ENCODE results near the gene SLC6A15.

SLC6A15 gene

DNA sequence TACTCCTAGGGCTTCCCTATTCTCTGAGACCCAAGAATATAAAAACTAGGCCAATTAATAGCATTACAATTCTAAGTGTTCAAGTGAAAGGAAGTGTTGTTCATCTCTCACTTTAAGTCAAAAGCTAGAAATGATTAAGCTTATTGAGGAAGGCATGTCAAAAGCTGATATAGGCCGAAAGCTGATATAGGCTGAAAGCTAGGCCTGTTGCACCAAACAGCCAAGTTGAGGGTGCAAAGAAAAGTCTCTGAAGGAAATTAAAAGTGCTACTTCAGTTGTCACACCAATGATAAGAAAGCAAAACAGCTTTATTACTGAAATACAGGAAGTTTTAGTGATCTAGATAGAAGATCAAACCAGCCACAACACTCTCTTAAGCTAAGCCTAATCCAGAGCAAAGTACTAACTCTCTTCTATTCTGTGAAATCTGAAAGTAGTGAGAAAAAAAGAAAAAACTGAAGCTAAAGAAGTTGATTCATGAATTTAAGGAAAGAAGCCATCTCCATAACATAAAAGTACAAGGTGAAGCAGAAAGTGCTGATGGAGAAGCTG is 68.9 kb downstream of the SLC6A15 start:
- H3K4me3 ChIP-seq (ENCODE audit: low read length) = no peak overlapping the region
- TF ChIP-seq ZNF274 (IDR thresholded peaks at IDR 0.05; ENCODE audit: low read depth, low read length) = no peak

DNA sequence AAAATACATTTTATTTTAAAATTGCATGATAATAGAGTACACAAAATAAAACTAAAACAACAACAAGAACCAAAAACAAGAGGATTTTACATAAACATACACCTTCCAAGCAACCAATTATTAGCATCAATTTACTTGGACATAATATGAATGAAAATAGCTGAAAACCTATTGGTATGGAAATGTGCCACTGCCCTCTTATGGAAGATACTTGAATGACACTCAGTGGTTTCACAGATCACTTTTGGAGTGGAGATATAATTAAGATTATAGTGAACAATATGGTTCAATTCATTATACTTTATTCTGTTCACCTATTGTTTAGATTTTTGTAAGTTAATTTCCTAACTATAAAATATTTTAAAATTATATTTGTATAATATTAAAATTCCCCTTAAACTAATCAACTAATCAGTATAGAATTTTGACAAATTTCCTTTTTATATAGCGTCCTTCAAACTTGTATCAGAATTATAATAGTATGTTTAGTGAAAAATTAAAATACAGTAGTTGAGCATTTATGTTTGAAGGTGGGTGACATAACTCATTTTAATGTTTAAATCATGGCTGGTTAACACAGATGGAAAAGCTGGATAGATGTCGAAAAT is 70.1 kb downstream of the SLC6A15 start:
- H3K4me3 ChIP-seq (ENCODE audit: low read length) = no peak overlapping the region
- TF ChIP-seq ZNF274 (IDR thresholded peaks at IDR 0.05; ENCODE audit: low read depth, low read length) = no peak

DNA sequence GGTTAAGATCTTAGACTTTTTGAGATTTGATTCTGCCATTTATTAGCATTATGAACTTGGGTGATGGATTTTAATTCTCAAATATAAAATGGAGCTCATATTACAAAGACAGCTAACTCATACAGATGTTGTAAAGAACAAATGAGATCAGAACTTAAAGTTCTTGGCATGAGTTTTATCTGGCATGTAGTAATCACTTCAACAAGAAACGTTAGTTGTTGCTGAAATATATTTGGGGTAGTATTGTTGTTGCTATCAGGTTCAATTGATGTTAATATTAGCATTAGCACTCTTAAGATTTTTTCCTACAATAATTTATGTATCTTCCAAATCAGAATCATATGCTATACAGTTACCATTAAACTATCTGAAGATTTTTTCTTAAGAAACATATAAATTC is 71.0 kb downstream of the SLC6A15 start:
- H3K4me3 ChIP-seq (ENCODE audit: low read length) = no peak overlapping the region
- TF ChIP-seq ZNF274 (IDR thresholded peaks at IDR 0.05; ENCODE audit: low read depth, low read length) = no peak

DNA sequence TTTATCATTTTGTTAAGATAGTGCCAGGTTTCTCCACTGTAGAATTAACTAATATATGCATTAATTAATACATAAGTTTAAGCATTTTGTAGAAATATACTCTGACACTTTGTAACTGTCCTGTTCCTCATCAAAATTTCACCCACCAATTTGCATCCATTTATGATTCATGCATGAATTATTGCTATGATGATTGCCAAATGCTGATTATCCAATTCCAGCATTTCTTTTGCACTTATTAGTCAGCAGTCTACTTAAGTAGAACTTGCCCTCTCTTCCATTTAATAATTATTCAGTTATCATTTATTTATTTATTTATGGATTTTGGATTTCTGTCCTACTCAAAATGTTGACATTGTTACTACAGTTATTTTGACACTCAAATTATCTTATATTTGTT is 72.2 kb downstream of the SLC6A15 start:
- H3K4me3 ChIP-seq (ENCODE audit: low read length) = no peak overlapping the region
- no peak for TF ChIP-seq ZNF274 (IDR thresholded peaks at IDR 0.05; ENCODE audit: low read depth, low read length)

DNA sequence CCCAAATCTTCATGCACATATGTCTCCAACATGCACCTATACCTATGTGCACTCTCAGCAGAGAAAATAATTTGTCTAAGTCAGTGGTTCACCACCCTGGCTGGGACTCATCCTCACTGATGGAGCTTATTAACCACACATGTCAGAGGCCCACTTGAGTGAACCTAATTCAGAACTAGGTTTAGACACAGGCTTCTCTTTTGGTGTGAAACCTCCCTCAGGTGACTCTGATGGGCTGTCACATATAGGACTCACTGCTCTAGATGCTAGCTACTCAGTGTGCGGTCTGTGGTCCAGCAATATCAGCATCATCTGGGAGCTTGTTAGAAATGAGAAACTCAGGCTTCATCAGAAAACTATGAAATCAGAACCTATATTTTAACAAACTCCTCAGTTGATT is 85.7 kb downstream of the SLC6A15 start:
- TF ChIP-seq ZNF274 (IDR thresholded peaks at IDR 0.05; ENCODE audit: low read depth, low read length) = no peak

DNA sequence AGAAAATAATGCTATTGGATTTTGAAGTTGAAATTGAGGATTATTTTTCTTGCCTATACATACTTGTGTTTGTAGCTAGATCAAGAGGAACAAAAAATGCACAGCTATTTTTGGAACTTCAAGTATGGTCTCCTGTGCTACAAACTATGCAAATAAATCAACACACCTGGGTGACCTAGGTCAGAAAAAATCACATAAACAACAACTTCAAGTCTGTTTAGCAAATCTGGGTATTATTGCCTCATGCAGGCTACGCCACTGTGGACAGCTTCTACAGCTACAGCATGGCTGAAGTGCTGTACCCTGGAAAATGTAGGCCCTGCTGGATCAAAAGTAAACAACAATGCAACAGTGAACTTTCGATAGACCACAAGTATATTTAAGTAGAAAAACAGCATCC is 87.5 kb downstream of the SLC6A15 start:
- no peak for TF ChIP-seq ZNF274 (IDR thresholded peaks at IDR 0.05; ENCODE audit: low read depth, low read length)

More for the DNA sequence above, 85.7 kb downstream of the SLC6A15 start:
- H3K4me3 ChIP-seq (ENCODE audit: low read length) = no peak overlapping the region

DNA sequence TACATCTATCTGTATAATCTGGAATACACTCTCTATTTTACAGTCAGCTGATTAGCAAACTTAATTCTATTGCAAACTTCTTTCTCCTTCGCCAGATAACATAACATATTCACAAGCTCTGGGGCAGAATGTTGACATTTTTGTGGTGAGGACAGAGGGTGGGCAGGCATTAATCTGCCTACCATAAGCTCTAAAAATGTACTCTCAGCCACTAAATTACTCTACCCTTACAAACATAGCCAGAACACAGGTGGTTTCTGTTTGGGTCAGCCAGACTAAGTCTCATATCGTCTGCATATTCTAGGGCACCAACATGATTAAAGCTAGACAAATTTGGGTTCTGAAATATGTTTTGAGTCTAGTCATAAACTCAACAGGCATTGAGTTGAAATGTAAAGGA is 90.1 kb downstream of the SLC6A15 start:
- no peak for TF ChIP-seq ZNF274 (IDR thresholded peaks at IDR 0.05; ENCODE audit: low read depth, low read length)
- H3K4me3 ChIP-seq (ENCODE audit: low read length) = no peak overlapping the region

More for the DNA sequence above, 87.5 kb downstream of the SLC6A15 start:
- H3K4me3 ChIP-seq (ENCODE audit: low read length) = no peak overlapping the region

DNA sequence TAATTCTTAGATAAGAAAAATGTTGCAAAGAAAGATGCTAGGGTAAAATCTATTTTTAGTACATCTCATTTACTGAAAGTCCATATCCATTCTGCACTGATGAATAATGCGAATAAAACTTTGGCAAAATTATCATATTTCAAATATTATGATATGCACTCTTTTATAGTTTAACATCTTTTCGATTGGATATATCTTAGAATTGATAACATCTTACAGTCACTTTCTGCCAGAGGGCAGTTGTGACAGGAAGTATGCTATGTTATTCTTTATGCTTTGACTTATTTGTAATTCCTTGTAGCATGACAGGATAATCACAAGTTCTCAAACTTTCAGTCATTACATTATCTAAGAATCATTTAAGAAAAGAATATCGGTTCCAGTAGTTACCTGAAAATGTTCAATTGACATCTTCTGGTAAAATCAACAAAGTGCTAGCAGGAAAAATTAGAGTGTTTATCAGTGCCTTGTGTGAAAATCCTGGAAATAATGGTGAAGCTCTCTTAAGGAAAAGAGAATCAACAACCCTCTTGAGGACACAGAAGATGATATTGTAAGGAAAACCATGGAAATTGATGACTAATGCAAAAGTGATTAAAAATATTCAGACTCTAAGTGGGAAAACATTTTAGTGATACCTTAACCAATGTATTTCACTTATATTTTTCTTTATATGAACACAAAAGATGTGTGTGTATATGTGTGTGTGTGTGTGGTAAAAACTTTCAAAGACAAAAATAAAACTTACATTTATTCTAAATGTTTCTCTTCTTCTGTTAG is 95.5 kb downstream of the SLC6A15 start:
- TF ChIP-seq ZNF274 (IDR thresholded peaks at IDR 0.05; ENCODE audit: low read depth, low read length) = no peak
- H3K4me3 ChIP-seq (ENCODE audit: low read length) = no peak overlapping the region

DNA sequence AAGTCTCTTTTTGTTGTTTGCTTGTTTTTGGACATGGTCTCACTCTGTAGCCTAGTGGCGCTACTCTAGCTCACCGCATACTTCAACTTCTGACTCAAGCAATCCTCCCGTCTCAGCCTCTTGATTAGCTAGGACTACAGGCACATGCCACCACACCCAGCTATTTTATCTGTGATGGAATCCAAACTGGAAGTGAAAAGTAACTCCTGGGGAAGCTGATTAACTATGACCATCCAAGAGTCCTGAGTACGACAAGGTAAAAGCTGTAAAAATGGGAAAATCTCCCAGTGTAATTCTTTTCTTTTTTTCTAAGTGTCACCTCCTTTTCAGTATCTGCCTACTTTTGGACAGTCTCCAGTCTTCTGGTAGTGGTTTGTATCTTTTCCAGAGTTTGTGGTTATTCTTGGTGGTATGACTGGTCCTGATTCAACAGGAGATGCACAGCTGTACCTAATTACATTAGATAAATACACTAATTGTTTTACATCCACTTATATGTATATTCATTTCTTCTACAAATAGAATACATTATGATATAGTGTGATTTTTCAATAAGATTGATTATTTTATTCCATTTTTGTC is 97.8 kb downstream of the SLC6A15 start:
- no peak for TF ChIP-seq ZNF274 (IDR thresholded peaks at IDR 0.05; ENCODE audit: low read depth, low read length)

DNA sequence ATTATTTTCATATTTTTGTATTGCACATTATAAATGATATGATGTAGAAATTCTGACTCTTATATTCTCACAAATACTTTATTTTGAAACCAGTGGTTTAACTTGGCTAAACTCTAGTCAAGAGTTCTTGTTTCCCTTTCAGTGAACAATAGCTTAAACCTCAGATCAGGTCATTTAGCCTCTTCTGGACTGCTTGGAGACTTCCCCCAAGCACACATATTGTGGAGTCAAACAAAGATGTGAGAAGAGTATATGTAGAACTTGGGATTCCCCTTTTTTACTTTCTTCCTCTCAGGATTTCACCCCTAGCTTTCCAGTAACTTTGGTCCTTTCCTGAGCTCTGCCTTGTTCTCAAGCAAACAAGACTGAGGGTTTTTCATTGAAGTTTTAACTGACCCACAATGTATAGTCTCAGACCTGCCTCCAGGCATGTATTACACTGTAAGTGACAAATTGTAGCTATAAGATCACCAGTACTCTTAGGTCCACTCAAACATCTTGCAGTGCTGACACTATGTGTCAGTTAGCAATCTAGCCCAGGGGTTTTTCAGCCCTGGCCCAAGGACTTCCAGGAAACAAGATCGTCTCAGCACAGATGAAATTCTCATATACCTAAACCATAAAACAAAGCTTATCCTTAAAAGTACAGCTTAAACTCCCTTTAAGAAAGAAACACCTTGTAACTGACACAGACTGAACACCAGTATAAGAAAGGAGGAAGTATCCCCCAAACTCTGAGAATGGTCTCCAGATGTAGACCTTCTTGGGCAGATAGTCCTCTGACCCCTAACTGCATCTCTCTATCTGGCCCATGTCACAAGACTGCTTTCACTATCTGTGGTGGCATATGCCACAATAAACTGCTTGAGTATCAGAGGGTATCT is 98.6 kb downstream of the SLC6A15 start:
- H3K4me3 ChIP-seq (ENCODE audit: low read length) = no peak overlapping the region
- TF ChIP-seq ZNF274 (IDR thresholded peaks at IDR 0.05; ENCODE audit: low read depth, low read length) = no peak

More for the DNA sequence above, 97.8 kb downstream of the SLC6A15 start:
- H3K4me3 ChIP-seq (ENCODE audit: low read length) = no peak overlapping the region

DNA sequence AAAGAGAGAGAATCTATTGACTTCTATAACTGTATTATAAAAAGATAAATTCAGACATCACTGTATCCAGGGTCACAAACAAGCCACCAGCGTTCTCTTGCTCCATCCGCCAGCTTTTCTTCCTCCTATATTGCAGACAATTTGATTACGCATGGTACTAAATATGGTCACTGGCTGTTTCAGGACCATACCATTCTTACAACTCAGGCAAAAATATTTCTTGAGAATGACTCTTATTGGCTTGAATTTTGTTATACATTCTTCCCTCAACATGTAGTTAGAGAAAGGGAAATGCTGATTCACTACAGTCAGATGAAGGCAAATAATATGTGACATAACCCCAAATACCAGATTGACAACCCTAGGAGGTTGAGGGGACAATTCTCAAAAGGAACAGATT is 101.3 kb downstream of the SLC6A15 start:
- TF ChIP-seq ZNF274 (IDR thresholded peaks at IDR 0.05; ENCODE audit: low read depth, low read length) = no peak
- H3K4me3 ChIP-seq (ENCODE audit: low read length) = no peak overlapping the region

DNA sequence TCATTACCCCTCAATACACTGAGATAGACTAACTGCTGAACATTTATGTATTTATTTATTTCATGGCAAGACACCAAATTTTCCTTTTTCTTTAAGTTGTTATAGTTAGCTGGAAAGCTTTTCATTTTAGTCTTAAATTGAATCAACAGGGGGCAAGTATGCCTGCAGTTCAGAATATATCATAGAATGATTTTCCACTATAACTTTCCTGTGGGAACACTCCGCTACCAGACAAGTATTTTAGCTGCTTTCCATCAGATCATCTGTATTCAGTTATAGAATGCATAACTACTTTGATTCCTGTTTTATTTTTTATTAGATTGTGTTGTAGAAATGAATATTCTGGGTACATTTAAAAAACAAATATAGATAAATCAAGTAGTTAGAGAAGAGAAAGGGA is 102.0 kb downstream of the SLC6A15 start:
- no peak overlapping the region for H3K4me3 ChIP-seq (ENCODE audit: low read length)
- TF ChIP-seq ZNF274 (IDR thresholded peaks at IDR 0.05; ENCODE audit: low read depth, low read length) = no peak

Data from GM08714 (cell line).